ENCODE data around the gene STT3A. TPM values are rescaled to one million over a fixed set of nuclear protein-coding genes. Genes with fewer than 3 reads are reported as not detected.

STT3A gene
- total and polyA plus RNA-seq, 2 donors (not counting 3 experiments of a cell fraction or from before 2014, with no cell fraction given): 236 to 362 TPM

DNA sequence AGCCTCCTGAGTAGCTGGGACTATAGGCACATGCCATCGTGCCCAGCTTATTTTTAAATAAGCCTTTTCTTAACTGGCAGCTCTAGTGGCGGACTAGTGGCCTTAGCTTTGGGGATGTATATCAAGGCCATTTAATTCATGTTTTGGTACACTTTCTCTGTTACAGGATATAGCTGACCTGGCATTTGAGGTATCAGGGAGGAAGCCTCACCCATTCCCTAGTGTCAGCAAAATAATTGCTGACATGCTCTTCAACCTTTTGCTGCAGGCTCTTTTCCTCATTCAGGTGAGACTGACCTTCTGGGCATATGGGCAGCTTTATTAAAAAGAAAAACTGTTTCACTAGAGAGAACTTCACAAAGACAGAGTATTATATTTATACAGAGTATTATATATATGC is 13.9 kb upstream of the STT3A start:
- Histone ChIP-seq H3K4me2 (ENCODE audit: insufficient read depth, low read length) (no peak overlapping the region), H3K79me2 (ENCODE audit: control insufficient read depth, insufficient read depth, low read length) (no peaks in the 10 kb centered on the region), H3K4me1 (ENCODE audit: control insufficient read depth, extremely low read depth, insufficient read depth, low read length) (no peaks in the 10 kb centered on the region), H3K9me1 (replicated peaks; ENCODE audit: control insufficient read depth, extremely low read depth, insufficient read depth, low read length) (no peaks in the 10 kb centered on the region), H3K9me3 (replicated peaks; ENCODE audit: control insufficient read depth, insufficient read depth, low read length) (no peaks in the 10 kb centered on the region), H3K27ac (ENCODE audit: insufficient read depth, low read depth, low read length) (no peak overlapping the region), H2AFZ (ENCODE audit: low read depth, low read length) (no peak overlapping the region), H3K27me3 (ENCODE audit: control insufficient read depth in 2 of 2, insufficient read depth in 2 of 2, low read length in 2 of 2) (no peaks in the 10 kb centered on the region), H3K9ac (replicated peaks; ENCODE audit: extremely low read depth, insufficient read depth, low read length) (no peak overlapping the region), H4K20me1 (replicated peaks; ENCODE audit: control insufficient read depth, extremely low read depth, insufficient read depth, low read length) (no peaks in the 10 kb centered on the region), H3K4me3 (replicated peaks in 1 of 3; ENCODE audit: insufficient read depth in 1 of 3, low read depth in 1 of 3, low read length in 3 of 3) (no peak overlapping the region), H3K36me3 (ENCODE audit: control insufficient read depth in 2 of 2, extremely low read depth in 1 of 2, insufficient read depth in 2 of 2, low read length in 2 of 2) (peaks cover 27 to 39% of the 10 kb centered on the region in 2 experiments)
- intact Hi-C loops (cut with micrococcal nuclease) (no loop called here), dilution Hi-C loops (cut with MboI; ENCODE audit: extremely low pct_ligation_motif_present, low sequenced_read_pairs) (no loop called here)
- TF ChIP-seq GATA2 (IDR thresholded peaks at IDR 0.05; ENCODE audit: insufficient read depth, insufficient read length, low read depth, low read length) (no peak), JUN (IDR thresholded peaks at IDR 0.05; ENCODE audit: borderline replicate concordance, insufficient read depth, insufficient read length, low read depth) (no peak), FOS (IDR thresholded peaks at IDR 0.05; ENCODE audit: borderline replicate concordance, insufficient read depth, low read length) (no peak), MYC (IDR thresholded peaks at IDR 0.05; ENCODE audit: low read depth, low read length) (no peak), POLR2A (IDR thresholded peaks at IDR 0.05; ENCODE audit: low read depth, low read length) (no peak), POLR2AphosphoS5 (IDR thresholded peaks at IDR 0.05; ENCODE audit: insufficient read depth, low read depth, low read length) (no peak), EZH2 (IDR thresholded peaks at IDR 0.05; ENCODE audit: borderline replicate concordance, low read depth, low read length, severe bottlenecking) (no peak)
- TF ChIP-seq, protein P1, sequence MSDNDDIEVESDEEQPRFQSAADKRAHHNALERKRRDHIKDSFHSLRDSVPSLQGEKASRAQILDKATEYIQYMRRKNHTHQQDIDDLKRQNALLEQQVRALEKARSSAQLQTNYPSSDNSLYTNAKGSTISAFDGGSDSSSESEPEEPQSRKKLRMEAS (IDR thresholded peaks at IDR 0.05; ENCODE audit: insufficient read depth, insufficient read length): no peak
- TF ChIP-seq, protein P2, sequence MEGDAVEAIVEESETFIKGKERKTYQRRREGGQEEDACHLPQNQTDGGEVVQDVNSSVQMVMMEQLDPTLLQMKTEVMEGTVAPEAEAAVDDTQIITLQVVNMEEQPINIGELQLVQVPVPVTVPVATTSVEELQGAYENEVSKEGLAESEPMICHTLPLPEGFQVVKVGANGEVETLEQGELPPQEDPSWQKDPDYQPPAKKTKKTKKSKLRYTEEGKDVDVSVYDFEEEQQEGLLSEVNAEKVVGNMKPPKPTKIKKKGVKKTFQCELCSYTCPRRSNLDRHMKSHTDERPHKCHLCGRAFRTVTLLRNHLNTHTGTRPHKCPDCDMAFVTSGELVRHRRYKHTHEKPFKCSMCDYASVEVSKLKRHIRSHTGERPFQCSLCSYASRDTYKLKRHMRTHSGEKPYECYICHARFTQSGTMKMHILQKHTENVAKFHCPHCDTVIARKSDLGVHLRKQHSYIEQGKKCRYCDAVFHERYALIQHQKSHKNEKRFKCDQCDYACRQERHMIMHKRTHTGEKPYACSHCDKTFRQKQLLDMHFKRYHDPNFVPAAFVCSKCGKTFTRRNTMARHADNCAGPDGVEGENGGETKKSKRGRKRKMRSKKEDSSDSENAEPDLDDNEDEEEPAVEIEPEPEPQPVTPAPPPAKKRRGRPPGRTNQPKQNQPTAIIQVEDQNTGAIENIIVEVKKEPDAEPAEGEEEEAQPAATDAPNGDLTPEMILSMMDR (IDR thresholded peaks at IDR 0.05; ENCODE audit: extremely low read depth in 1 of 2, insufficient read depth in 1 of 2, low read depth in 1 of 2, low read length in 2 of 2): no peak
- BruUV-seq (replicated peaks): no TSS peak
- no peak for DNase-seq (ENCODE audit: low read depth, low spot score)
- POLR2A ChIA-PET: no interaction called here
- CTCF ChIA-PET: interaction anchor here (1.0 to 1.3 kb wide), 3 partner anchors 9 to 43 kb away, joined by 3 read pairs; no protein-coding TSS in a partner anchor
- peak; percentile 21 for FAIRE-seq

Measured in endothelial cell of umbilical vein (primary cell).